Lung (tissue), 12 donors: ENCODE results near the gene LDLRAP1. TPM values are rescaled to one million over a fixed set of nuclear protein-coding genes. Genes with fewer than 3 reads are reported as not detected.

ENCODE experiments used
- ATAC-seq: fragments of 200-7000 bp; cut with Tn5 transposase; one replicate; pipeline ENCODE4 v1.9.1; 2020; ENCODE audit warnings: moderate number of reproducible peaks; ENCODE audit not compliant: insufficient read depth, low FRiP score
- DNase-seq, 3 donors: peaks; one replicate each; pipeline ENCODE4 v3.0.0-alpha.2; 2013 to 2017
- H3K27ac ChIP-seq, 2 donors: one replicate each; pipeline ENCODE4 v1.5.1; 2013; ENCODE audit warnings: mild to moderate bottlenecking in 2 of 2, moderate library complexity in 2 of 2, control low read depth in 1 of 2, inconsistent platforms in 1 of 2, low read depth in 1 of 2, low read length in 1 of 2
- H3K27me3 ChIP-seq, 3 donors: one replicate each; pipeline ENCODE4 v1.5.1; 2013; ENCODE audit warnings: low read length in 2 of 3; ENCODE audit not compliant: control insufficient read depth in 3 of 3, insufficient read depth in 3 of 3
- H3K36me3 ChIP-seq, 4 donors: one replicate each; pipeline ENCODE4 v1.5.1; 2013; ENCODE audit warnings: low read length in 4 of 4, mild to moderate bottlenecking in 1 of 4, moderate library complexity in 1 of 4; ENCODE audit not compliant: control insufficient read depth in 4 of 4, insufficient read depth in 4 of 4
- H3K4me1 ChIP-seq, 5 donors: one replicate each; pipeline ENCODE4 v1.5.1; 2013; ENCODE audit warnings: low read length in 5 of 5, mild to moderate bottlenecking in 2 of 5, moderate library complexity in 1 of 5; ENCODE audit not compliant: control insufficient read depth in 5 of 5, insufficient read depth in 5 of 5
- H3K4me3 ChIP-seq: one replicate; pipeline ENCODE4 v1.5.1; 2013; ENCODE audit warnings: mild to moderate bottlenecking, control low read depth, moderate library complexity
- H3K9ac ChIP-seq, 2 donors: one replicate each; pipeline ENCODE4 v1.5.1; 2013; ENCODE audit warnings: low read length in 2 of 2, control low read depth in 1 of 2; ENCODE audit not compliant: insufficient read depth in 1 of 2
- H3K9me3 ChIP-seq, 4 donors: one replicate each; pipeline ENCODE4 v1.5.1; 2013; ENCODE audit warnings: low read length in 3 of 4, mild to moderate bottlenecking in 1 of 4, moderate library complexity in 1 of 4; ENCODE audit not compliant: control insufficient read depth in 4 of 4, insufficient read depth in 3 of 4
- WGBS, 2 donors: extraction: QIAGEN DNeasy Blood & Tissue Kit; methylation state at CpG; one replicate each; pipeline ENCODE4 v1.1.7; 2013; 5-methylcytosine and 5-hydroxymethylcytosine counted together
- polyA plus RNA-seq, 2 donors: library from polyadenylated mRNA; stranded (reverse); fragments of 200-250 nt; gene quantifications; one replicate each; pipeline ENCODE4 v1.2.1, GENCODE V29; 2013
- total RNA-seq, 2 donors: library from RNA; depleted of rRNA in 1 of 2; stranded (reverse); fragments of >200 nt in 1 of 2; gene quantifications; one replicate each; pipeline ENCODE4 v1.2.1, GENCODE V29; 2014 to 2021
- TF ChIP-seq, protein P1 (sequence below): IDR thresholded peaks from 2 replicates; pipeline ENCODE4 v1.5.1; 2012; ENCODE audit warnings: mild to moderate bottlenecking; ENCODE audit errors: control extremely low read depth, extremely low read depth
- donor health status: control.
- donor health status: control.
- donor health status: Bipolar disorder and iron deficiency.
- donor health status: healthy.
- donor health status: DM: yes; HTN: yes; CAD: no.

Gene LDLRAP1
- total and polyA plus RNA-seq, 4 donors: 15.2 to 23.4 (median 18.3) TPM

DNA sequence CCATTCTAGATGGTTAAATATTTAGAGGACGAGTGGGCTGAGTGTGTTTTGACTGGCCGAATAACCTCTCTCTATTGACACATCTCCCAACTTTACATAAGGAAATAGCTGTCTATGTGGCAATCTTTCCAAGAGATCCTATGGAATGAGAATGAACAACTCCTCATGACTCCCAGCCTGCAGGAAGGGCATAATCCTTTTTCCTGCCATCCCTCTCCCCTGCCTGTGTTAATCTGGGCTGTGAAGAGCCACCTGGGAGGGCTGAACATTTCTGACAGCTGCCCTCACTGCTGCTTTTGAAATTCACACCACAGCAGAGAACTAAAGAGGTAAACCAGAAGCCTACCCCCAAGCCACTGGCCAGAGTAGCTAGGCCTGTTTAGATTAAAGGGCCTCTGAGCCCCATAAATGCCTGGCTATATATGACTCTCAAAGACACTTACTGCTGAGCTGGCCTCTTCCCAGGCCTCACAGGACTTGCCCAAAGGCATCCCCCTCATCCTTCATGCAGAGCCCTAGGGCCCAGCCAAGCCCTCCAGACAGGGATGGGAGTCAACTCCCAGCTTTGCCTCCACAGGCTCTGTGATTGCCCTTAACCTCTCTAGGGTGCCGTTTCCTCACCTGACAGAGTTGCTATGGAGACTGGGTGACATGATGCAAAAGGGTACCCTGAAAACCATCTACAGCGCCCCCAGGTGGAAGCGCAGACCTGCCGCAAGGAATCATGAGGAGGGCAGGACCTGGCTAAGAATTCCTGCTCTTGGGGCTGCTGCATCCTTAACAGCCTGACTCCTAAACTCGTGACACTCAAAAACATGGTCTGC, 42.0 kb upstream of the LDLRAP1 start:
- Histone ChIP-seq H3K27ac (no peak overlapping the region), H3K9ac (no peak overlapping the region), H3K36me3 (peaks cover 10 to 15% (median 13%) of the 10 kb centered on the region in 4 donors), H3K27me3 (no peaks in the 10 kb centered on the region), H3K9me3 (no peaks in the 10 kb centered on the region), H3K4me3 (no peak overlapping the region), H3K4me1 (peaks cover 1 to 21% (median 13%) of the 10 kb centered on the region in 5 donors)
- no peak for ATAC-seq
- WGBS, 2 donors: 76 to 80% methylated on average over 7 of the region's 7 CpGs
- TF ChIP-seq, protein P1, sequence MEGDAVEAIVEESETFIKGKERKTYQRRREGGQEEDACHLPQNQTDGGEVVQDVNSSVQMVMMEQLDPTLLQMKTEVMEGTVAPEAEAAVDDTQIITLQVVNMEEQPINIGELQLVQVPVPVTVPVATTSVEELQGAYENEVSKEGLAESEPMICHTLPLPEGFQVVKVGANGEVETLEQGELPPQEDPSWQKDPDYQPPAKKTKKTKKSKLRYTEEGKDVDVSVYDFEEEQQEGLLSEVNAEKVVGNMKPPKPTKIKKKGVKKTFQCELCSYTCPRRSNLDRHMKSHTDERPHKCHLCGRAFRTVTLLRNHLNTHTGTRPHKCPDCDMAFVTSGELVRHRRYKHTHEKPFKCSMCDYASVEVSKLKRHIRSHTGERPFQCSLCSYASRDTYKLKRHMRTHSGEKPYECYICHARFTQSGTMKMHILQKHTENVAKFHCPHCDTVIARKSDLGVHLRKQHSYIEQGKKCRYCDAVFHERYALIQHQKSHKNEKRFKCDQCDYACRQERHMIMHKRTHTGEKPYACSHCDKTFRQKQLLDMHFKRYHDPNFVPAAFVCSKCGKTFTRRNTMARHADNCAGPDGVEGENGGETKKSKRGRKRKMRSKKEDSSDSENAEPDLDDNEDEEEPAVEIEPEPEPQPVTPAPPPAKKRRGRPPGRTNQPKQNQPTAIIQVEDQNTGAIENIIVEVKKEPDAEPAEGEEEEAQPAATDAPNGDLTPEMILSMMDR: no peak
- peak in 2 of 3 donors; percentile 44 to 68 for DNase-seq

DNA sequence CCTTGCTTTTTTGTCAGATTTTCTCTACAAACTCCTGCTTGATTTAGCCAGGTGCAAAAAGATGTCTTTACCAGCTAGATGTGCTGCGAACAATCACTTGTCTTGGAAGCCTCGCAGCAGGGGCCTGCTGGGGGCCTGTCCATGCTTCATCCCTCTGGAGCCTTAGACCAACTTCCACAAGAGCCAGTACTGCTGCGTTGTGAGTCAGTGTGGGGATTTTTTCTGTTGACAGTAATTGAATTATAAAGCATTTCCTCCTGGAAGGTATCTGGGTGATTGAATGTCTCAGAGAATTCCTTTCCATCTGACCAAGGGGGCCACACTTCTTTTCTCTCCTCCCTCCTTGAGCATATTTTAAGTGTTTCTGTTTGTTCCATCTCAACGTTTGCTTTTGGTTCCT, 40.4 kb upstream of the LDLRAP1 start:
- H3K9me3 ChIP-seq: no peaks in the 10 kb centered on the region
- TF ChIP-seq, protein P1: no peak
- peaks cover 0 to 6% (median 5%) of the 10 kb centered on the region in 4 donors for H3K36me3 ChIP-seq
- no peak overlapping the region for H3K4me3 ChIP-seq
- no peaks in the 10 kb centered on the region for H3K27me3 ChIP-seq
- WGBS, 2 donors: 66 to 76% methylated on average over 4 of the region's 4 CpGs
- ATAC-seq (no peak), DNase-seq (no peak)
- H3K9ac ChIP-seq: no peak overlapping the region
- H3K4me1 ChIP-seq: peaks cover 1 to 21% (median 13%) of the 10 kb centered on the region in 5 donors
- H3K27ac ChIP-seq: no peak overlapping the region

DNA sequence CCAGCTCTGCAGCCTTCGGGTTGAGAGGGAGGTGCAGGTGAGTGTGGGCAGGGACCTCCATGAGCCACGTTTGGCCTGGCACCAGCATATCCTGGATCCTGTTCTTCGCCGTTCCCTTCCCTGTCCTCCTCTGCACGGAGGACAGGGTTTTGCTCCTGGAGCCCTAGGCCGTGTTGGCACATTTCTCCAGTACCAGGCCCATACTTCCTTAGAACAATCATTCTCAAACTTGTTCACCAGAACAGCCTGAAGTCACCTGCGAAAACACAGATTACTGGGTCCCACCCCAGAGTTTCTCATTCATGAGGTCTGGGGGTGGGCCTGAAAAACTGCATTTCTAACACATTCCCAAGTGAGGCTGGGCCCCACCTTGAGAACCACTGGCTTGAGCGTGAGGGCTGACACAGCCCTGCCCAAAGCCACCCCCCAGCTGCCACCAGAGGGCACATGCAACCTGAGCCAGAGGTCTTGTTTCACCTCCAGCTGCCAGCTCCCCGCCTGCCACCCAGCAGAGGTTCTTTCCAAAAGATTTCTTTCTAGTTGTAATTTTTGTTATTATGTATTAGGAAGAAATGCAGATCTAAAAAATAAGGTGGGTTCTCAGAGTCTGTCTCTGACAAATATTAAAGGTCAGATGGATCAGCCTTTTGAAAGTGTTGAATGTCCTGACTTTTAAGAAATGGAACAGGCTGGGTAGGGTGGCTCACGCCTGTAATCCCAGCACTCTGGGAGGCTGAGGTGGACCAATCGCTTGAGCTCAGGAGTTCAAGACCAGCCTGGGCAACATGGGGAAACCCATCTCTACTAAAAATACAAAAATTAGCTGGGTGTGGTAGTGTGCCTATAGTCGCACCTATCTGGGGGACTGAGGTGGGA, 39.6 kb upstream of the LDLRAP1 start:
- no peak overlapping the region for H3K27ac ChIP-seq
- no peaks in the 10 kb centered on the region for H3K27me3 ChIP-seq
- ATAC-seq: no peak
- TF ChIP-seq, protein P1: peak; percentile 14
- no peaks in the 10 kb centered on the region for H3K9me3 ChIP-seq
- no peak overlapping the region for H3K4me3 ChIP-seq
- H3K36me3 ChIP-seq: peaks cover 0 to 2% (median 0%) of the 10 kb centered on the region in 4 donors
- WGBS, 2 donors: 79 to 88% methylated on average over 12 of the region's 12 CpGs
- no peak overlapping the region for H3K9ac ChIP-seq
- H3K4me1 ChIP-seq: peaks cover 1 to 21% (median 13%) of the 10 kb centered on the region in 5 donors
- DNase-seq: peak in 2 of 3 donors; percentile 37 to 44
